Sigmoid colon (tissue), 7 donors: ENCODE data around the gene ARRDC2. TPM values are rescaled to one million over a fixed set of nuclear protein-coding genes. Genes with fewer than 3 reads are reported as not detected.

Source experiments
- DNase-seq: peaks from one replicate; pipeline ENCODE4 v3.0.0-alpha.2; 2019
- H3K27ac ChIP-seq, 4 donors: fragments of 200-600 bp; sonication (generic); one replicate each; pipeline ENCODE4 v1.5.1; 2016 to 2019; ENCODE audit warnings: mild to moderate bottlenecking in 1 of 4
- H3K27me3 ChIP-seq, 3 donors: fragments of 200-600 bp; sonication (generic); one replicate each; pipeline ENCODE4 v1.5.1; 2019; ENCODE audit warnings: mild to moderate bottlenecking in 1 of 3
- H3K36me3 ChIP-seq, 4 donors: fragments of 200-600 bp; sonication (generic); one replicate each; pipeline ENCODE4 v1.5.1; 2016 to 2019
- H3K4me1 ChIP-seq, 4 donors: fragments of 200-600 bp; sonication (generic); one replicate each; pipeline ENCODE4 v1.5.1; 2017 to 2019
- H3K4me3 ChIP-seq, 4 donors: fragments of 200-600 bp; sonication (generic); one replicate each; pipeline ENCODE4 v1.5.1; 2017 to 2019; ENCODE audit warnings: mild to moderate bottlenecking in 2 of 4, moderate library complexity in 1 of 4
- H3K9me3 ChIP-seq, 4 donors: fragments of 200-600 bp in 3 of 4; sonication (generic) in 3 of 4; one replicate each; pipeline versions ENCODE4 v1.5.1 to v1.6.1; 2013 to 2019
- CTCF ChIP-seq, 4 experiments: fragments of 450-650 bp in 3 of 4; fragments of 200-600 bp in 1 of 4; IDR thresholded peaks; one replicate each; pipeline ENCODE4 v1.5.1; 2016 to 2019; ENCODE audit warnings: antibody characterized with exemption in 4 of 4, mild to moderate bottlenecking in 3 of 4, moderate library complexity in 2 of 4
- EP300 ChIP-seq, 4 donors: sonication (generic); formaldehyde crosslinking; IDR thresholded peaks; one replicate each; pipeline ENCODE4 v1.6.1; 2017; ENCODE audit warnings: antibody characterized with exemption in 4 of 4
- POLR2A ChIP-seq, 2 donors: fragments of 450-650 bp; IDR thresholded peaks; one replicate each; pipeline ENCODE4 v1.6.1; 2016; ENCODE audit warnings: antibody characterized with exemption in 2 of 2, mild to moderate bottlenecking in 2 of 2, moderate library complexity in 2 of 2
- POLR2AphosphoS5 ChIP-seq, 4 donors: sonication (generic); formaldehyde crosslinking; IDR thresholded peaks; one replicate each; pipeline ENCODE4 v1.6.1; 2017; ENCODE audit warnings: antibody characterized with exemption in 4 of 4
- WGBS, 2 donors: extraction: QIAGEN DNeasy Blood & Tissue Kit; methylation state at CpG; one replicate each; pipeline ENCODE4 v1.1.7; 2013; 5-methylcytosine and 5-hydroxymethylcytosine counted together
- intact Hi-C: fragments of 100-400 bp; cut with DNase I; formaldehyde crosslinking; loops from one replicate; pipeline ENCODE4 v1.15.1; 2023
- polyA plus RNA-seq, 3 donors: library from polyadenylated mRNA; stranded (reverse); fragments of 200-250 nt; gene quantifications; one replicate each; pipeline ENCODE4 v1.2.3, GENCODE V29; 2013
- total RNA-seq, 4 donors: library from RNA; depleted of rRNA; stranded (reverse); fragments of >200 nt; gene quantifications; one replicate each; pipeline ENCODE4 v1.1.0, GENCODE V29; 2016
- donor health status: healthy with polysubstance abuse.
- donor health status: Bipolar disorder and iron deficiency.
- donor health status: healthy.

The ARRDC2 gene
- total and polyA plus RNA-seq, 7 donors: 22.2 to 54.2 (median 36.6) TPM

GRCh38 chr19:18053576-18054219, 45.7 kb downstream of the ARRDC2 start:
- TF ChIP-seq POLR2AphosphoS5 (IDR thresholded peaks at IDR 0.05) (no peak), CTCF (IDR thresholded peaks at IDR 0.05) (no peak), EP300 (IDR thresholded peaks at IDR 0.05) (no peak), POLR2A (IDR thresholded peaks at IDR 0.05) (no peak)
- Histone ChIP-seq H3K36me3 (no peaks in the 10 kb centered on the region), H3K4me3 (no peak overlapping the region), H3K4me1 (peaks cover 0 to 40% (median 29%) of the 10 kb centered on the region in 4 donors), H3K27ac (peak overlapping the region in 3 of 4 donors; percentile 5 to 7 (median 7)), H3K9me3 (no peaks in the 10 kb centered on the region), H3K27me3 (no peaks in the 10 kb centered on the region)
- DNase-seq: no peak
- intact Hi-C loops: no loop called here
- 60 to 75% methylated on average over 9 of the region's 9 CpGs for WGBS, 2 donors

GRCh38 chr19:18055967-18056366, 48.0 kb downstream of the ARRDC2 start:
- Histone ChIP-seq H3K4me1 (peaks cover 0 to 28% (median 26%) of the 10 kb centered on the region in 4 donors), H3K4me3 (no peak overlapping the region), H3K27me3 (no peaks in the 10 kb centered on the region), H3K9me3 (no peaks in the 10 kb centered on the region), H3K27ac (no peak overlapping the region), H3K36me3 (no peaks in the 10 kb centered on the region)
- intact Hi-C loops: loop anchor here (5.0 kb wide), 1 partner anchor 119 kb away; no protein-coding TSS in a partner anchor
- 83% methylated on average over 5 of the region's 5 CpGs for WGBS, 2 donors
- TF ChIP-seq EP300 (IDR thresholded peaks at IDR 0.05): no peak
- no peak for TF ChIP-seq POLR2AphosphoS5 (IDR thresholded peaks at IDR 0.05)
- no peak for TF ChIP-seq CTCF (IDR thresholded peaks at IDR 0.05)
- no peak for TF ChIP-seq POLR2A (IDR thresholded peaks at IDR 0.05)
- DNase-seq: no peak

- Histone ChIP-seq H3K27ac (peak overlapping the region; percentile 73 to 90 (median 82)), H3K4me3 (no peak overlapping the region), H3K36me3 (no peaks in the 10 kb centered on the region), H3K9me3 (no peaks in the 10 kb centered on the region), H3K4me1 (peaks cover 0 to 15% (median 13%) of the 10 kb centered on the region in 4 donors), H3K27me3 (no peaks in the 10 kb centered on the region)
- intact Hi-C loops: loop anchor here (5.0 kb wide), 1 partner anchor 120 kb away; no protein-coding TSS in a partner anchor
- peak; percentile 79 for DNase-seq
- TF ChIP-seq EP300 (IDR thresholded peaks at IDR 0.05) (no peak), CTCF (IDR thresholded peaks at IDR 0.05) (no peak), POLR2AphosphoS5 (IDR thresholded peaks at IDR 0.05) (no peak), POLR2A (IDR thresholded peaks at IDR 0.05) (no peak)
- WGBS, 2 donors: 60 to 74% methylated on average over 6 of the region's 6 CpGs
Observed at GRCh38 chr19:18057557-18057956, 49.6 kb downstream of the ARRDC2 start.

- DNase-seq: peak; percentile 89
- intact Hi-C loops: loop anchor here (1.0 to 5.0 kb wide), 2 partner anchors 51 to 121 kb away; no protein-coding TSS in a partner anchor
- Histone ChIP-seq H3K4me3 (peak overlapping the region in 3 of 4 donors; percentile 1 to 15 (median 13)), H3K9me3 (no peaks in the 10 kb centered on the region), H3K36me3 (no peaks in the 10 kb centered on the region), H3K27me3 (no peaks in the 10 kb centered on the region), H3K27ac (peak overlapping the region; percentile 73 to 90 (median 82)), H3K4me1 (peaks cover 0 to 15% (median 13%) of the 10 kb centered on the region in 4 donors)
- TF ChIP-seq CTCF (IDR thresholded peaks at IDR 0.05) (peak; percentile 96 to 98 (median 97)), EP300 (IDR thresholded peaks at IDR 0.05) (no peak), POLR2A (IDR thresholded peaks at IDR 0.05) (no peak), POLR2AphosphoS5 (IDR thresholded peaks at IDR 0.05) (peak in 2 of 4 donors; percentile 37 to 59)
- 4 to 5% methylated on average over 34 of the region's 34 CpGs for WGBS, 2 donors
Observed at GRCh38 chr19:18058208-18059009, 50.4 kb downstream of the ARRDC2 start.
